Measurements from ENCODE around the gene ITGA7. TPM values are rescaled to one million over a fixed set of nuclear protein-coding genes. Genes with fewer than 3 reads are reported as not detected.
A peak's percentile ranks its signal among the peaks of the same experiment; 100 is the strongest.

ITGA7 gene
- total RNA-seq, 1 donor from 2014 or later = 26.5 TPM

DNA sequence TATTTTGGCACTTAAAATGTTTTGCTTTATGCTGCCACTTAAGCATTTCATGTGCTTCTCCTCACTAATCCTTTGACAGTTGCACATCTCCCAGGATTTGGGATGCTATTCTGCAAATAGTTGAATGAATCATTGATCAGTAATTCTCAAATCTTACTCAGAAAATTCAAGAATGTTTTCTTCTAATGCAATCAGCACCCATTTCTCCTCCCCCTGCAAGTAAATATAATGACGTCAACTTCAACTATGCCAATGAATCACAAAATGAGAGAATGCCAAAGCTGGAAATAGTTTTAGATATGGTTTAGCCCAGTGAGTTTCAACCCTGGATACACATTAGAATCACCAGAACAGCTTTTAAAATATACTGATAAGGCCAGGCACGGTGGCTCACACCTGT is 6.0 kb upstream of the ITGA7 start:
- H3K4me3 Mint-ChIP-seq (ENCODE audit: unreplicated experiment) = no peak overlapping the region
- H3K9ac ChIP-seq (ENCODE audit: low read length) = no peak overlapping the region
- H3K4me3 ChIP-seq (ENCODE audit: insufficient read depth, low read depth, low read length) = no peak overlapping the region
- H3K79me2 ChIP-seq (ENCODE audit: insufficient read depth, low read length) = no peaks in the 10 kb centered on the region
- TF ChIP-seq, protein P1, sequence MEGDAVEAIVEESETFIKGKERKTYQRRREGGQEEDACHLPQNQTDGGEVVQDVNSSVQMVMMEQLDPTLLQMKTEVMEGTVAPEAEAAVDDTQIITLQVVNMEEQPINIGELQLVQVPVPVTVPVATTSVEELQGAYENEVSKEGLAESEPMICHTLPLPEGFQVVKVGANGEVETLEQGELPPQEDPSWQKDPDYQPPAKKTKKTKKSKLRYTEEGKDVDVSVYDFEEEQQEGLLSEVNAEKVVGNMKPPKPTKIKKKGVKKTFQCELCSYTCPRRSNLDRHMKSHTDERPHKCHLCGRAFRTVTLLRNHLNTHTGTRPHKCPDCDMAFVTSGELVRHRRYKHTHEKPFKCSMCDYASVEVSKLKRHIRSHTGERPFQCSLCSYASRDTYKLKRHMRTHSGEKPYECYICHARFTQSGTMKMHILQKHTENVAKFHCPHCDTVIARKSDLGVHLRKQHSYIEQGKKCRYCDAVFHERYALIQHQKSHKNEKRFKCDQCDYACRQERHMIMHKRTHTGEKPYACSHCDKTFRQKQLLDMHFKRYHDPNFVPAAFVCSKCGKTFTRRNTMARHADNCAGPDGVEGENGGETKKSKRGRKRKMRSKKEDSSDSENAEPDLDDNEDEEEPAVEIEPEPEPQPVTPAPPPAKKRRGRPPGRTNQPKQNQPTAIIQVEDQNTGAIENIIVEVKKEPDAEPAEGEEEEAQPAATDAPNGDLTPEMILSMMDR (IDR thresholded peaks at IDR 0.05; ENCODE audit: insufficient read depth, low read depth, low read length) = no peak
- TF ChIP-seq EZH2 (IDR thresholded peaks at IDR 0.05; ENCODE audit: insufficient read depth, low read length) = no peak
- no peaks in the 10 kb centered on the region for H3K36me3 ChIP-seq (ENCODE audit: insufficient read depth, low read length)
- no peaks in the 10 kb centered on the region for H3K9me3 ChIP-seq (ENCODE audit: insufficient read depth, low read depth, low read length)
- H3K27ac ChIP-seq (ENCODE audit: low read depth, low read length) = peak overlapping the region; percentile 55
- H3K27me3 Mint-ChIP-seq (ENCODE audit: low read depth, unreplicated experiment) = peaks cover 26% of the 10 kb centered on the region
- no peaks in the 10 kb centered on the region for H3K9me3 Mint-ChIP-seq (ENCODE audit: unreplicated experiment)
- no peaks in the 10 kb centered on the region for H3K36me3 Mint-ChIP-seq (ENCODE audit: low read depth, unreplicated experiment)
- peaks cover 33% of the 10 kb centered on the region for H3K4me1 Mint-ChIP-seq (ENCODE audit: low read depth, unreplicated experiment)
- peak overlapping the region; percentile 61 for H3K4me2 ChIP-seq (ENCODE audit: low read length)
- H2AFZ ChIP-seq (ENCODE audit: low read depth, low read length) = no peak overlapping the region
- H4K20me1 ChIP-seq (ENCODE audit: insufficient read depth, low read length) = no peaks in the 10 kb centered on the region
- peak; percentile 66 for FAIRE-seq
- H3K4me1 ChIP-seq (ENCODE audit: insufficient read depth, low read length) = peaks cover 46% of the 10 kb centered on the region
- H3K27me3 ChIP-seq (ENCODE audit: insufficient read depth, low read length) = peaks cover 3% of the 10 kb centered on the region
- H3K27ac Mint-ChIP-seq (ENCODE audit: unreplicated experiment) = no peak overlapping the region
- peak; percentile 87 for DNase-seq (ENCODE audit: low read depth)

DNA sequence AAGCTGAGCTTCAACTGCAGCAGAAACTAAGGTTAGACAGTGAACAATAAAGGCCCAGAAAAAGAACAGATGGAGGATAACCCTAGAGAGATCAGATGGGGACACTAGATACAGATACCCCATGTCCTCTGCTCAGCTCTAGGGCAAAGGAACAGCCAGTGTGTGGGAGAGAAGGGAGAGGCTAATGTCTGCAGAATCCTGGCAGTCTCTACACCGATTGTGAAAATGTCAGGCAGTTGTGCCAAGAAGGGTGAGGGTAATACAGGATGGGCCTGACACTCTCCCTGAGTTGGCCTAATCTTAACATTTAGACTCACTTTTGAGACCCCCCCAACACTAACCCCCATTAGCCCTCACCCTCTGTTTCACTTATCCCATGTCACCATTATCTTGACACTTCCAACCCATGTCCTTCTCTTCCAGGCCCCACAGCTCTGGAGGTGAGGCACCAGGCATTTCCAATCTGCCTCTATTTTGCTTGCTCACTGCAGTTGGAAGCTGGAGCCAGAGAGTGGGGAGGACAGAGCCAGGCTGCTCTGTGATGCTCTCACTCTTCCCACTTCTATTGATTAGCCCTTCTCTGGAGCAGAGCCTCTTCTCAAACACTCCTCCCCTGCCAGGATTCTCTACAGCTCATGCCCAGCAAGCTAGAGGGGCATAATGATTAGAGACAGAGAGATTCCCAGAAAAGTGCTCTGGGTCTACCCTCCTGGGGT is 5.2 kb upstream of the ITGA7 start:
- Histone ChIP-seq H3K4me2 (ENCODE audit: low read length) (no peak overlapping the region), H3K4me3 (ENCODE audit: insufficient read depth, low read depth, low read length) (no peak overlapping the region), H3K27me3 (ENCODE audit: insufficient read depth, low read length) (peaks cover 3% of the 10 kb centered on the region), H3K9ac (ENCODE audit: low read length) (no peak overlapping the region), H3K79me2 (ENCODE audit: insufficient read depth, low read length) (no peaks in the 10 kb centered on the region), H3K9me3 (ENCODE audit: insufficient read depth, low read depth, low read length) (no peaks in the 10 kb centered on the region), H2AFZ (ENCODE audit: low read depth, low read length) (no peak overlapping the region), H3K36me3 (ENCODE audit: insufficient read depth, low read length) (no peaks in the 10 kb centered on the region), H3K4me1 (ENCODE audit: insufficient read depth, low read length) (peaks cover 37% of the 10 kb centered on the region), H4K20me1 (ENCODE audit: insufficient read depth, low read length) (no peaks in the 10 kb centered on the region), H3K27ac (ENCODE audit: low read depth, low read length) (no peak overlapping the region)
- H3K4me1 Mint-ChIP-seq (ENCODE audit: low read depth, unreplicated experiment) = peaks cover 30% of the 10 kb centered on the region
- FAIRE-seq = no peak
- peaks cover 31% of the 10 kb centered on the region for H3K27me3 Mint-ChIP-seq (ENCODE audit: low read depth, unreplicated experiment)
- no peak overlapping the region for H3K4me3 Mint-ChIP-seq (ENCODE audit: unreplicated experiment)
- no peak for DNase-seq (ENCODE audit: low read depth)
- no peak overlapping the region for H3K27ac Mint-ChIP-seq (ENCODE audit: unreplicated experiment)
- no peaks in the 10 kb centered on the region for H3K9me3 Mint-ChIP-seq (ENCODE audit: unreplicated experiment)
- no peaks in the 10 kb centered on the region for H3K36me3 Mint-ChIP-seq (ENCODE audit: low read depth, unreplicated experiment)
- TF ChIP-seq, protein P1 (IDR thresholded peaks at IDR 0.05; ENCODE audit: insufficient read depth, low read depth, low read length) = no peak
- TF ChIP-seq EZH2 (IDR thresholded peaks at IDR 0.05; ENCODE audit: insufficient read depth, low read length) = no peak

All from astrocyte (in vitro differentiated cells and primary cell).